Measurements from ENCODE around the gene KCNQ1.

KCNQ1 gene

DNA sequence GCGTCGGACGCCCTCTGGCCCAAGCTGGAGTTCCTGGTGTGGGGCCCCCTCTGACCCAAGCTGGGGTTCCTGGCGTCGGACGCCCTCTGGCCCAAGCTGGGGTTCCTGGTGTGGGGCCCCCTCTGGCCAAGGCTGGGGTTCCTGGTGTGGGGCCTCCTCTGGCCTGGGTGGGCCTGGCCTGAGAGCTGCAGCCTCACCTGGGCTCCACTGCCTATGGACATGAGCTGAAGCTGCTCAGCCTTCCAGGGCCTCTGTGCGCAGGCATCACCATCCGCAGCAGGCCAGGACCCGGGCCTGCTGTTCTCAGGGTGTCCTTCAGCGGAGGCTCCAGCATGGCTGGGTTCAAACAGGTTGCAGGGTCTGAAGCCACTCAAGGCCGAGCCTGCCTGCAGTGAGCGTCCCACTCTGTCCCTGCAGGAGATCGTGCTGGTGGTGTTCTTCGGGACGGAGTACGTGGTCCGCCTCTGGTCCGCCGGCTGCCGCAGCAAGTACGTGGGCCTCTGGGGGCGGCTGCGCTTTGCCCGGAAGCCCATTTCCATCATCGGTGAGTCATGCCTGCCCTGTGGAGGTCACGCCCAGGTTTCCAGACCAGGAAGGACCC lies 125.5 kb downstream of the KCNQ1 start:
- no peak for DNase-seq (ENCODE audit: low read depth)

DNA sequence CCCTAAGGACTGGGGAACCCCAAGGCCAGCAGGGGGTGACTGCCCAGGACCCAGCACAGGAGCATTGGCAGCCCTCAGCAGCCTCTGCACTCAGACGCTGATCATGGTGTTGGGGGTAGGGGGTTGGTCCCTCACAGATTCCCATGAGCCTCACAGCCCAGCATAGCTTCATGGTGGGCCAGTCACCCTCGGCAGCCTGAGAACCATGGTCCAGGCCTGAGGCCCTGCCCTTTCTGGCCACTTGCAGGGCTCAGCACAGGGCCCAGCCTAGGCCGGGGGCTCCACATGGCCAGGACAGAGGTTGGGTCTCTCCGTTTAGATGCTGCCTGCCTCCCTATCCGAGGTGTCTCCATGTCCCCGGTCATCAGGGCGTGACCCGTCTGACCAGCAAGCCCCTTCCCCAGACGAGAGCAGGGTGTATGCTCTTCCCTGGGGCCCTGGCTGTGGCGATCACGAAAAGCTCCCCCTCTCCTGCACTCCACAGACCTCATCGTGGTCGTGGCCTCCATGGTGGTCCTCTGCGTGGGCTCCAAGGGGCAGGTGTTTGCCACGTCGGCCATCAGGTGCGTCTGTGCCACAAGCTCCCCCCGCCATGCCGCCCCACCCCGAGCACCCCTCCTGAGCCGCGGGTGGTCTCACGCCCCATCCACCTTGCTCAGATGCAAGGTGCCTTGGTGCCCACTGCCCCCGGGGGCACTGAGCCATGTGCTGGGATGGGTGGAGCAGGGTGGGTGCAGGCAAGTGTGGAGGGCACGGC lies 126.2 kb downstream of the KCNQ1 start:
- no peak for DNase-seq (ENCODE audit: low read depth)

DNA sequence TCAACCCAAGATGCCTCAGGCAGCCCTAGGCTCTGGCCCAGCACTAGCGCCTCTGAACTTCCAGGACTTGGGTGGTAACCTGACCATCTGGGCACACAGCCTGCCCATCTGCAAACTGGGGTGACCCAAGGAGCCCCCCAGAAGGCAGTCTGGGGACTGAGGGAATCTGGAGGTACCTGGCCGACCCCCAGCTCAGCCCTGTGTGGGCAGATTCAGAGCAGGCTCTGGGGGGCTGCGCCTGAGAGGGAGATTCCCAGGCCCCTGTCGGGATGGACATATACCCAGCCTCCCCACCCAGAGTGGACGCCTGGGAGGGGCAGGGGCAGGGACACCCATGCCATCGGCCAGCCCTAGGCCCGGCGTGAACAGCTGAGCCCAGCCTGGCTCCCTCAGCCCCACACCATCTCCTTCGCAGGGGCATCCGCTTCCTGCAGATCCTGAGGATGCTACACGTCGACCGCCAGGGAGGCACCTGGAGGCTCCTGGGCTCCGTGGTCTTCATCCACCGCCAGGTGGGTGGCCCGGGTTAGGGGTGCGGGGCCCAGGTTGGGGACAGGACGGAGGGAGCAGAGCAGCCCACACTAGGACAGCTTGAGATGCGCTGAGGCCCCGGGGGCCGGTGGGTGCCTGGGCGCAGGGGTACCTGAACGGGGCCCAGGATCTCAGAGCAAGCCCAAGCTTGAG lies 126.9 kb downstream of the KCNQ1 start:
- no peak for DNase-seq (ENCODE audit: low read depth)

DNA sequence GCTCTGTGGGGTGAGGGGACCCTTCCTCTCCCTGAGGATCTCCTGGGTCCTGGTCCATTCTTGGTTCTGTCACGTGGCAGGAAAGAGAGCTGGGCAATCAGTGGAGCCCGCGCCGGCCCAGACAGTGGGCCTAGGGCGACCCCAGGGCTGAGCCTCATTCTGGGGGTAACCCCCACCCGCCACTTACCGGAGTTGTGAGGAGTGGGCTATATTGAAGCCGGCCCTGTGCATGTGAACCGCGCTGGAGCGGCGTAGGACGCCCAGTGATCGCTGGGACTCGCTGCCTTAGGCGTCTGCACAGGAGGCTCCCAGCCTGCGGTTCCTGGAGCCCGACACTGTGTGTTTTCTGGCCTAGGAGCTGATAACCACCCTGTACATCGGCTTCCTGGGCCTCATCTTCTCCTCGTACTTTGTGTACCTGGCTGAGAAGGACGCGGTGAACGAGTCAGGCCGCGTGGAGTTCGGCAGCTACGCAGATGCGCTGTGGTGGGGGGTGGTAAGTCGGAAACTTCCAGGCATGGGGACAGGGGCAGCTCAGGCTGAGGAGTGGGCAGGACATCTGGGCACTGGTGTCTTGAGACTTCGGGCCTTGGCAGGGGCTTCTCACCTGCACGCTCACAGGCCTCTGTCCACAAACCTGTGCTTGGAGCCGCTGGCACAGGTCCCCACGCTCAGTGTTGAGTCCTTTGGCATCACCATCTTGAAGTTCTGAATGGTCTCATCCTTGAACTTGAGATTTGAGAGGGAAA lies 127.9 kb downstream of the KCNQ1 start:
- DNase-seq (ENCODE audit: low read depth), result no peak

DNA sequence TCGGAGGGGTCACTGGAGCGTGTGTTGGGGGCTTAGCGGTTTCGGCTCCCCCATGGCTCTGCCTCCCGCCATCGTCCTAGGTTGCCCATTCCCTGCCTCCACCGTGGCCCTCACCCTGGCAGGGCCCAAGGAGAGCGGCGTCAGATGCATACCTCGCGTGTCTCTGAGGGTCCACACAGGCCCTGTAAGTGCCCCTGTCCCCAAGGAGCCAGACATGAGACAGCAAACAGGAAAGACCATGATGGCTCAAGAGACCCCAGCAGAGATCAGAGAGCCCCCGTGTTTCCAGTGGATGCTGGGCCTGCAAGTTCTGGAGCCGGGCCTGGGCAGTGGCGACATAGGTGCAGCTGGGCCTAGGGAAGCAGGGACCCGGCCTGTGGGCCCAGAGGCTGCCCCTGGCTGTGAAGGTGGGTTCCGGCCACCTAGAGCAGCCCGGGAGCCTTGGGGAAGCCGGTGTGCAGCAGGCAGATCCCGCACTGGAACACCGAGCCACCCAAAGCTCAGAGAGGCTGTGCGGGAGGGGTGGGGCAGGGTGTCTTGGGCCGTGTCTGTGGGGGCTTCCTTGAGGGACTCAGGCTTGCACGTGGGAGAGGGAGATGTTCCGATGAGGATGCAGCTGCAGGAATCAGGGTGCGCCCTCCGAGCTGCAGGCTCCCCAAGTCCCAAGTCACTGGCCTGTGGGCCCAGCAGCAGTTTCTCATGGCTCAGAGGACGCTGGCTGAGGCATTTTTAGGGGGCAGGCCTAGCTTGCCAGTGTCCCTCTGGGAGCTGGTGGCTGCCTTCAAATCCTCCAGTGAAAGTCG lies 128.6 kb downstream of the KCNQ1 start:
- DNase-seq (ENCODE audit: low read depth), result no peak

DNA sequence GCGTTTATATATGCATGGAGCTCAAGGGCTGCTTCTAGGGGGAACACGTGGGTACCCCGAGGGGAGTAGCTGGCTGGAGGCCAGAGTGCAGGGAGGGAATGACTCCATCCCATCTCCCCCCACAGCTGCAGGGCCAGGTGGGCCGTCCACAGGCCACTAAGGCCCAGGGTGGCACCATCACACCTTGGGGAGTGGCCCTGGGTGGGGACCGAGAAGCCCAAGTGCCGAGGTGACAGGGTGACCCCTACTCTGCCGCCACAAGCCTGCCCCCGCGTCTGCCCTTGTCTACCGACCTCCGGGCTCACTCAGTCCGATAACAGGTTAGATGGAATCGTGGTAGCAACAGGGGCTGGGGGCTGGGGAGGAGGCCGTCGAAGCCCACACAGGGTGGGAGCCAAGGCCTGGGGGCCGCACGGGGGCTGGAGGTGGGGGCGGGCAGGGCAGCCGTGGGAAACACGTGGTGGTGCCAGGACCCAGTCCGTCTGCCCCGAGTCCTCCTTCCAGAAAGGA lies 129.3 kb downstream of the KCNQ1 start:
- no peak for DNase-seq (ENCODE audit: low read depth)

DNA sequence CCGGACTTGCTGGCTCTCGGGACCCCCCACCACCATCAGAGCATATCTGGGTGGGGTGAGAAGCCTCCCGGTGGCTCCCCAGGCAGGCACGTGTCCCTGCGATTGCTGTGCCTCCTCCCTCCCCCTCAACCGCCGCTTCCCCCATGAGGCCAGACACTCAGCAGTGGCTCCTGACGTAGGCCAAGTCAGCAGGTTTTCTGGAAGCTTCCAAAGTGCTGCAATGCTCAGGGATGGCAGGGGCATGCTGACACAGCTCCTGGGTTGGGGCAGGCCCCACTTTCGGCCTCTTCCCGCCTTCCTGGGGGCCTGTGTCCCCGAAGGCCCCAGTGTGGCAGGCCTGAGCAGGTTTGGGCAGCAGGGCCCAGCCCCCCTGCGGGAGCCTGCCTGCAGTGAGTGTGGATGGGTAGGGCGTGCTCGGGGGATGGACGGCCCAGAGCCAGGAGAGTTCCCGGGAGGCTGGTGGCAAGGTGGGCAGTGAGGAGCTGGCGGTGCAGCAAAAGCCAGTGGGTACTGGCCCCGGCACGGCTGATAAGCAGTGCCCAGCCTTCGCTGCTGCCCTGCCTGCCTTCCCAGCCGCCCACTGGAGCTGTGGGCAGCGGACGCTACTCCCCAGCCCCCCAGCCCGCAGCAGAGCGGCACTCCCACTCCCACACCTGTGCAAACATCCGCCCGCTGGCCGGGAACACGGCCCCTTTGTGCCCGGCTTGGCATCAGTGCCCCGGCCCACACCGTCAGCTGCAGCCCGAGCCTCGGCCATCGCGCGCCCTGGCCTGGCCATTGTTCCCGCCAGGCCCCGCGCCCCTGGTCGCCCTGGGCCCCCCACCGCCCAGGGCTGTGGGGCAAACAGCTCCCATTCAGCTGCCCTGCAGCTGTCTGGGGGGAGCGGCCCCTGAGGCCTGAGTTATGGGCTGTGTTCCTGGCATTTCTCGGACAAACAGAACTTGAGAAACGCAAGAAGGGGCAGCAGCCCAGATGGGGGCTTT lies 130.0 kb downstream of the KCNQ1 start:
- no peak for DNase-seq (ENCODE audit: low read depth)

DNA sequence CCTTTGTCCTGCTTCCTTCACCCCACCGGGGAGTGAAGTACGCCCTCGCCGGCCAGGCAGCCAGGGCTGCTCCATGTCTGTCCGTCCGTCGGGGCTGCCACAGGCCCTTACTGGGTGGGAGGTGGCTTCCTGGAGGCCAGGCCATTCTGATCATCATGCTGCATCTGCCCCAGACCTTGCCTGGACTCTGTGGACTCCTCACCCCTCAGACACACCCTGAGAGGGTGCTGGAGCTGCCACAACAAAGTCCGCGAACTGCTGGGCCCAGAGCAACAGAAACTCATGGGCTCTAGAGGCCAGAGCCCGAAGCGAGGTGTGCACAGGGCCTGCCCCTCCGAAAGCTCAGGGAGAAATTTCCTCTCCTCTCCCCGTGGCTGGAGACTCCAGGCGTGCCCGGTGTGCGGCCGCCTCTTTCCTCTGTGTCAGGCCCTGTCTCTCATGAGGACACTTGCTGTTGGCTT lies 130.8 kb downstream of the KCNQ1 start:
- DNase-seq (ENCODE audit: low read depth), result no peak

DNA sequence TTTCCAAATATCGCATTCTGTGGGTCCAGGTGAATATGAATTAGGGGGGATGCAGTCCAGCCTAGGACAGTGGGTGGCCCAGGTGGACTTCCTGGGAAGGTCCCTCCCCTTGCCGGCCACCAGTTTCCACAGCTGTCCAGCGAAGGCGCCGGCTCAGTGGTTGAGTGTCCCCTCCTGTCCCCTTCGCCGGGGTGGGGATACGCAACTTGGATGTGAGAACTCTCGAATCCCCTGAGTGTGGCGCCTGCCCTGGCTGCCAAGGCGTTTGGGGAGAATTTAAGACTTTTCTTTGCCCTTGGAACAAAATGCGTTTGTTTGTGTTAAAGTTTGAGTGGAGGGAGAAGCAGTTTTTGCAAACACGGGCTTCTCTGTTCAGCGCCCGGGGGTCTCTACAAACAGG lies 131.3 kb downstream of the KCNQ1 start:
- DNase-seq (ENCODE audit: low read depth), result no peak

DNA sequence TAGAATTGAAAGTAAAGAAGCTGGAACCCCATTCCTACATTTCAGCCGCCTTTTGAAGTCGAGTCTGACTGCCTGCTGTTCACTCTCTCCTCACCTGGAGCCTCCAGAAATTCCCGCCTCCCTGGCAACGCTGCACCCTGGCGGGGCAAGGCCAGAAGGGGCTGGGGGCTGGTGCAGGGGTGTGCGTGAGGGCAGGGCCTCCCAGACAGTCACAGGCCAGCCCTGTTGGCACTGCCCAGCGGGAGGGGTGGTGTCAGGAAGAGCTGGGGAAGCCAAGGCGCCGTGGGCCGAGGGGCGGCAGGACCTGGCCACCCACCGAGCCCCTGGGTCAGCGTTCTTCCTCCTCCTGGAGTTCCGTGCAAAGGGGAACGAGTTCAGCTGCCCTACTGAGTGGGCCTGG lies 131.7 kb downstream of the KCNQ1 start:
- DNase-seq (ENCODE audit: low read depth), result no peak

DNA sequence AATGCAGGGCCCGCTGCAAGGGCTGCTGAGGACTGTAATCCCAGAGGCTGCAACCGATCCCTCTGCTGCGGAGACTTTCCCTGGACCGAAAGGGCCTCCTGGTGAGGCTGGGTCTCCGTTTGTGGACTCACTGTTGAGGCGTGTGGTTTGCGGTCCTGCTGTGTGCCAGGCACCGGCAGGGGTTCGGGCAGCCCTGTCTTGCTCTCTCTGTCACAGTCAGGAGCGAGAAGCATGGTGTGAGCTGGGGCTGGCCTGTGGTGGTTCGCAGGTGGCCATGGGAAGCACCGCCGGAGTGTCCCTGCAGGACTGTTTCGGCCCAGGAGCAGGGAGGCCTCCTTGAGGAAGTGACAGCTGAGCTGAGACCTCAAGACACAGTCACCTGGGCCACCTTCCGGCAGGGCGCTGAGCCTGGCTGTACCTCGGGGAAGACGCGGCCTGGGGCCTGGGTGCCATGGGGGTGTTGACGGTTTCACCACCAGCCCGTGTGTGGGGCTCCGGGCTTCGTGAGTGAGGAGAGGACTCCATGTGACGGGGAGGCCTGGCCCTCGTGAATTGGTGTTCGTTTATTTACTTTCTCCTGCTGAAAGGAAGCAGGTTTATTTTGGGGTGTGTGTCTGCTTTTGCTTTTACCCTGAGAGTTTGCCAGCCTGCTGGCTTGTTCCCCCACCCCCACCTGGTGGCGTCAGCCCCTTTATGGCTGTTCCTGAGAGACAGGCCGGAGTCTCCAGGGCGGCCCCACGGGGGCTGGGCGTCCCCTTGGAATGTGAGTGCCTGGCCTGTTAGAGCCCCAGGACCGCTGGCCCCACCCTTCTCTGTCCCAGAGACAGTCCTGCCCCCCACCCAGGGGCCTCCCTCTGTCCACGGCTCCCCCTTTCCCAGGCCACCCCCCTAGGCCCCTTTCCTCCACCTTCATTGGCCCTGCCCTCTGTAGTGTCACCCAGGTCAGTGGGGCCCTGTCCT lies 132.5 kb downstream of the KCNQ1 start:
- no peak for DNase-seq (ENCODE audit: low read depth)

DNA sequence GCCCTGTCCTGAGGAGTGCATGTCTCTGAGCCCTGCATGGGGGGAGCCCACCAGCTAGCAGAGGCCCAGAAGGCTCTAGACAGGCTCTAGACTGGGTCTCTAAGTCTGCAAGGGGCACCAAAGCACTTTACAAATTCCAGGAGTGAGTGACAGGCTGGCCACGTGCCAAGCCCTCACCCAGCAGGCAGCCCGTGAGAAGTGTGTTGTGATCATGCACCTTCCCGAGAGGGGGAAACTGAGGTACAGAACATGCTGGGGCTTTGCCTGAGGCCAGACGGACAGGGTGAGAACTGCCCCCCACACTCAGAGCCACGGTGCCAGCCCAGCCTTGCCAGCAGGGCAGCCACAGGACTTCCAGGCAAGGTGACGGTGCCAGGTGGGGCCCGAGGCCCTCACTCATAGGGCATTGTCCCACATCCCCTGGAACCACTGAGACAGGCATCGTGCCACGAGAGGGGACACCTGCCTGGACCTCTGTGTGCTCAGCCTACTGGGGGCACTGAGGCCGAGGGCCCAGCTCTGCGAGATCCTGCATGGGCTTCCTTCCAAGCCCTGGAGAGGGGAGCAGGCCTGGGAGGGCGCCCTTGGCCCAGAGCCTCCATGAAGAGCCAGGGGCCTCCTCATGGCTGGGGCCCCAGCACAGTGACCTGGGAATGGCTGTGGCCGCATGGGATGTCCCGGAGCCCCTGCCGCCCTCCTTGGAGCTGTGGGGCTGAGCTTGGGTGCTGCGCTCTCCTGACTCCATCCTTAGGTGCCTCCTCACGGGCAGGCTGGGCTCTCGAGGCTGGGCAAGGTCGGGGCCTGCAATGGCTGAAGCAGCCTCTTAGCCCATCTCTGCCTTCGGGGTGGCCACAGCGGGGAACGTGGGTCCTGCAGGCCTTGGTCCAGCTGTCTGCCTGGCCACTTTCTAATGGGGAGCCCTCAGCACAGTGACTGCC lies 133.5 kb downstream of the KCNQ1 start:
- DNase-seq (ENCODE audit: low read depth), result no peak

DNA sequence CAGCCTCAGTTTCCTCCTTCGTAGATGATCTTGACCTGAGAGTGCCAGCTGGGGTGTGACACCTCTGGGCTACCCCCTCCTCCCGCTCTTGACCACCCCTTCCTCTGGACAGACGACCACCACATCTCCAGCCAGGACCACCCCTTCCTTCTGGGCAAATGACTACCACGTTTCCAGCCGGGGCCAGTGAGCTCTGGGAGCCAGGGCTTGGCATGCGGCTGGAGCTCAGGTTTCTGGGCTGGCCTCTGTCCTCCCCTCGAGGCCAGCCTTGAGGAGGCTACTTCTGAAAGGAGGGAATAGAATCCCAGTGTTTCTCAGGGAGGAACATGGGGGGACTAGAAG lies 134.1 kb downstream of the KCNQ1 start:
- no peak for DNase-seq (ENCODE audit: low read depth)

DNA sequence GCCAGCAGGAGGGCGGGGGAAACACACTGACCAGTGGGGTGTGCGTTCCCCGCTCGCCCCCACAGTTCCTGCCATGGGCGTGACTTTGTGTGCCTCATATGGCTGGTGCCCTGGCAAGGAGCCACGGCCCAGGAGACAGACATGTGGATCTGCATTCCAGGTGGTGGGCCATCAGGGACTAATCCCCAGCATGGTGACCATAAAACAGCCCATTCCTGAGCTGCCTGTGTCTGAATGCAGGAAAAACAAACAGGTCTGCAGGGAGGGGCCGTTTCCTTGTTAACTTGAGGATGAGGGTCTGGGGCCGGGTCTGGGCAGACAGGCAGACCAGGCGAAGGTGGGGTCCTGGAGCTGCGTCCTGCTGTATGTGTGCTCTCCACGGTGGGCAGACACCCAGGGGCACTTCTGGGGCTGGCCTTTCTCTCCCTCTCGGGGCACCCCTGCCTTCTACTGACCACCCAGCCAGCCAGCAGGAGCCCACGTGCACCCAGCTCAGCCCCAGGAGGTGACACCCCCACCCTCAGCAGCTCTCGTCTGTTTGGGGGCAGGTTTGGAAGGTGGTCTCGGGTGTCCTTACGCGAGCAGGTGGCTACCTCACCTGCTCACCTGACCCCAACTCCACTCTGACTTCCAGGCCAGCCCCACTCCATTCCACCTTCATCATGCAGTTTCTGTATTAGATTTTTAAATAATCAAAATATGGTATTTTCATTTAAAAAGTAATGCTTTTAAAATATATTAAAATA lies 134.7 kb downstream of the KCNQ1 start:
- no peak for DNase-seq (ENCODE audit: low read depth)

DNA sequence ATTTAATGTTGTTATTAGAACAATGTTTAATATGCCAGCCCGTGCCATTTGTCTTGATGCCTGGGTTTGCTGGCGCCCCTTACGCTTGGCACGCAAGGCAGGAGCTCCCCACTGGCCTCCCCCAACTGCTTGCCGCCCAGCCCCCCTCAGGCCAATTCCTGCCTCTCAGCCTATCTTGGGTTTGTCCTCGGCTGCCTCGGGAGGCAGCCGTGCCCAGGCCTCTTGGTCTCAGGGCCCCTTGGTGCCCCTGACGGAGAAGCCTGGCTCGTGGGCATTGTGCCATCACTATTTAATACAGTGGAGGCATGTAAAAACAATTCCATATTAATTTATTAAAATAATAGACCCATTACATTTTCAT lies 135.2 kb downstream of the KCNQ1 start:
- no peak for DNase-seq (ENCODE audit: low read depth)

DNA sequence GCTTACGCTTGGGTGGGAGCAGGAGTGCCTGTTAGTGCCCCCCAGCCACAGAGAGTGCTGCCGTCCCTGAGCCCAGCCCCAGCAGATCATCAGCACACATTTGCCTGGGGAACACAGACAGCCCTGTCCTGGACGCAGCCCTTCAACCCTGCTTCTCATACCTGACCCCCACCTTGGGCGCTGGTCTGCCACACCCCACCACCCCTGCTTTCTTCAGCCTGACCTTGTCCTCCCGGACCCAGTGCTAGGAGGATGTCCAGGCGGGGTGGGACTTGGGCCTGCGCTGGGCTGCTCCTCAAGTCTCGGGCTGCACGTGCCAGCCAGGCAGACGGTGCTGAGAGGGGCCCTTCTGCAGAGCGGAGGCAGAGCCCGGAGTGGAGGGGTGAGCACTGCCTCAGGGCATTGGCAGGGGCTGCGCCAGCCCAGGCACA lies 135.8 kb downstream of the KCNQ1 start:
- no peak for DNase-seq (ENCODE audit: low read depth)

DNA sequence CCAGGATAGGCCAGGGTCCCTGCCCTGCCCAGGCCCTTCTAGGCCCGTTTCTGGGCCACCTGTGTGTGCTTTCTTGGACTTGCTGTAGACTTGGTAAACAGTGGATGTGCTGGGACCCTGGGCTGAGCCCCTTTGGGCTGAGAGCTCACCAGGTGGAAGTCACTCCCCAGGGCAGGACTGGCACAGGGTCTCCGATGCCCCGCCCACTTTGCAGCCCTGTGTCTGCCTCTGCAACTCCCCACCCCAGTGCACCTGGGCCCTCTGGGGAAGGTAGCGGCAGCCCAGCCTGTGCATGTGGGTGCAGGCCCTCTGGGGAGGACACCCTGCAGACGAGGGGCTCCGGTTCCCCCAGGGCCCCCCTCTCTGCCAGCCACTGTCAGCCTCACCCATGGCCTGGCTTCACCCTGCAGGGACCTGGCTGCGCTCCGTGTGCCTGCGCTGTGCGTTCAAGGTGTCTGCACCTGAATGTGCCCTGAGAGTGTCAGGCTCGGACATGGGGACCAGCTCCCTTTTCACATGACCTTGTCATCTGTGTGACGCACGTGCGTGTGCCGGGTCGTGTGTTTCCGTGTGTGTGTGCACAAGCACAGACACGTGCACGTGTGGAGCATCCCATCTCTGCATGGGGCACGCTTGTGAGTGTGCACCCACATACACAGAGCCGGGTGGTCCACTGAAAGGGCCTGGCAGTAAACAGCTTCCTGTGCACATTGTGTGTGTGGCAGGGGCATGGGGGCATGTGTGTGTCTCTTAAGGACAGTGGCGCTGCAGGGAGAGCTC lies 136.5 kb downstream of the KCNQ1 start:
- DNase-seq (ENCODE audit: low read depth), result no peak

Data from T-helper 22 cell (primary cell).